ENCODE measurements around the gene NCBP2L. TPM values are rescaled to one million over a fixed set of nuclear protein-coding genes. Genes with fewer than 3 reads are reported as not detected.

Gene NCBP2L
- total RNA-seq, 4 donors from 2014 or later: not detected

DNA sequence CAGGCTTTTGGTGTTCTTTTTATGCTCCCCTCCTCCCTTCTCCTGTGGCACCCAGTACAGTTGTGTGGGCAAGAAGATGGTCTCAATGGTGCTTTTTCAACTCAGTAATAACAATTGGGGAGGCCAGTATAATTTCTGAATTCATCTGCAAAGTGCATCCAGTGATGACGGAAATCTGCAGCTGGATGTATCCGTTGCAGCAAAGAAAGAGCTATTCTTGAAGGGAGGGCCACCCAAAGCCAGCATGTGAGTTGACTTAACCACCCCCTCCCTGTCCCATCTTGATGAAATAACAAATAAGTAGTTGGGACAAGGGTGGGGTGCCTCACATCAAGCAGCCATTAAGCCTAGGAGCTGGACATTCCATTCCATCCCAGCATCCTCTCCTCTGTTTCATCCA, 32.7 kb upstream of the NCBP2L start:
- Histone ChIP-seq H3K27ac (no peak overlapping the region), H3K36me3 (no peaks in the 10 kb centered on the region), H3K27me3 (no peaks in the 10 kb centered on the region), H3K4me1 (peaks cover 4 to 44% (median 13%) of the 10 kb centered on the region in 4 donors), H3K9me3 (no peaks in the 10 kb centered on the region), H3K4me3 (no peak overlapping the region)
- TF ChIP-seq, protein P1, sequence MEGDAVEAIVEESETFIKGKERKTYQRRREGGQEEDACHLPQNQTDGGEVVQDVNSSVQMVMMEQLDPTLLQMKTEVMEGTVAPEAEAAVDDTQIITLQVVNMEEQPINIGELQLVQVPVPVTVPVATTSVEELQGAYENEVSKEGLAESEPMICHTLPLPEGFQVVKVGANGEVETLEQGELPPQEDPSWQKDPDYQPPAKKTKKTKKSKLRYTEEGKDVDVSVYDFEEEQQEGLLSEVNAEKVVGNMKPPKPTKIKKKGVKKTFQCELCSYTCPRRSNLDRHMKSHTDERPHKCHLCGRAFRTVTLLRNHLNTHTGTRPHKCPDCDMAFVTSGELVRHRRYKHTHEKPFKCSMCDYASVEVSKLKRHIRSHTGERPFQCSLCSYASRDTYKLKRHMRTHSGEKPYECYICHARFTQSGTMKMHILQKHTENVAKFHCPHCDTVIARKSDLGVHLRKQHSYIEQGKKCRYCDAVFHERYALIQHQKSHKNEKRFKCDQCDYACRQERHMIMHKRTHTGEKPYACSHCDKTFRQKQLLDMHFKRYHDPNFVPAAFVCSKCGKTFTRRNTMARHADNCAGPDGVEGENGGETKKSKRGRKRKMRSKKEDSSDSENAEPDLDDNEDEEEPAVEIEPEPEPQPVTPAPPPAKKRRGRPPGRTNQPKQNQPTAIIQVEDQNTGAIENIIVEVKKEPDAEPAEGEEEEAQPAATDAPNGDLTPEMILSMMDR (IDR thresholded peaks at IDR 0.05): no peak
- TF ChIP-seq POLR2A (IDR thresholded peaks at IDR 0.05): no peak
- DNase-seq: no peak

DNA sequence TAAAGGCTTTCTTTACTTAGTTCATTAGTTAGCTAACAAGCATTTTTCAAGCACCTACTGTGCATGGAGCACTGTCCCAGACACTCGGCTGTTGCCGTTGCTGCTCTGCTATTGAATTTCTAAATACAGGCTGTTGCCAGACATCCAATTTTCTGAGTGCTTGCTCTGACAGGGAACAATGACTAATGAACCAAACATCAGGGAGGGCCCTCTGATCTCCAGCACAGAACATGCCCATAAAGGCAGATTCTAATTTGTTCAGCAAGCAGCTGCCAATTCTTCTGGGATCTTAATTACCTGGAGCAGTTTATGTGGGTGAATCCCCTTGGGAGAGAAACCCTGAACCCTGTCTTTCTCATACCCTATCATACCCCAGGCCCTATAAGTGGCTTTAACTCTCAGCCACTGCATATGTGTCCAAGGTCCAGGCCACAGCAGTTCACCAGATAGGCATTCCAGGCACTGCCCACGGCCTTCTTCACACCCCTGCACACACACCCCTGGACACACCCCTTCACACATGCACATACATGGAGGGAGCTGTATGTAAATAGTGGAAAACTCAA, 29.9 kb upstream of the NCBP2L start:
- Histone ChIP-seq H3K9me3 (no peaks in the 10 kb centered on the region), H3K36me3 (no peaks in the 10 kb centered on the region), H3K27ac (peak overlapping the region in 3 of 4 donors; percentile 22 to 74 (median 69)), H3K4me1 (peaks cover 2 to 30% (median 4%) of the 10 kb centered on the region in 4 donors), H3K4me3 (no peak overlapping the region), H3K27me3 (no peaks in the 10 kb centered on the region)
- peak in 2 of 3 donors; percentile 63 to 68 for DNase-seq
- no peak for TF ChIP-seq POLR2A (IDR thresholded peaks at IDR 0.05)
- TF ChIP-seq, protein P1 (IDR thresholded peaks at IDR 0.05): no peak

DNA sequence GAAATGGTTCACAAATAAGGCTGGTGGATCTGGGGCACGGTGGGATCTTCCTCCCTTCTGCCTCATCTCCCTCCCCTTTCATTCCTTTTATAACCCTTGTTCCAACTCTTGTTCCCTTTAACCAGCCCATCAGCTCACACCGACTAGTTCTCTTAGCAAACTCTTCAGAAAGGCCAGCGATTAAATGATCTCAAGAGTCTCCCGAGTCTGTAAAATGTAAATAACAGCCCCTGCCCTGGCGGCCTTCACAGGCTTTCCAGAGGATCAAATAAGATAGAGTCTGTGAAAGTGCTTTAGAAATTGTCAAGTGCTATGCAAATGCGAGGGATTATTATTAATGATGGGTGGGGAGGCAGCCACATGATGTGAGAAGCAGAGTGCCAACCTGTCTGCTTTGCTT, 29.0 kb upstream of the NCBP2L start:
- peak overlapping the region in 3 of 4 donors; percentile 2 to 74 (median 69) for H3K27ac ChIP-seq
- H3K36me3 ChIP-seq: no peaks in the 10 kb centered on the region
- peaks cover 0 to 22% (median under 1%) of the 10 kb centered on the region in 4 donors for H3K4me1 ChIP-seq
- no peaks in the 10 kb centered on the region for H3K9me3 ChIP-seq
- no peaks in the 10 kb centered on the region for H3K27me3 ChIP-seq
- no peak for DNase-seq
- H3K4me3 ChIP-seq: no peak overlapping the region
- no peak for TF ChIP-seq POLR2A (IDR thresholded peaks at IDR 0.05)
- TF ChIP-seq, protein P1 (IDR thresholded peaks at IDR 0.05): no peak

DNA sequence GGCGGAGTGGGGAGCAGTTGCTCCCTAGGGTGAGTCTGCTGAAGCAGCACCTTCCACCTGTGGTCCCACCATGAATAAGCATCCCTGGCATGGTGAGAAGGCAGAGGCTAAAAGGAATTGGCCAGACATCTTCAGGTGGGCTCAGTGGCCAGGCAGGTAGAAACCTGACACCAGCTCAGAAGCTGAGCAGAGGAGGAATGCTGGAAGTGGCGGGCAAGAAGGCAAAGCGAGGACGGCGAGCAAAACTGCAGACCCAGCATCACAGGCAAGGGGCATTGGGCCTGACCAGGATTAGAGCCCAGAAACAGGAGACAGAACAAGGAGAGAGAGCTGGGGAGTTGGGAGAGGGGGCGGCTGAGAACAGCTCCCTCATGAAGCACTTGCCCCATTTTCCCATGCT, 27.3 kb upstream of the NCBP2L start:
- no peak for DNase-seq
- no peaks in the 10 kb centered on the region for H3K27me3 ChIP-seq
- no peak overlapping the region for H3K4me3 ChIP-seq
- H3K27ac ChIP-seq: no peak overlapping the region
- peaks cover 0 to 19% (median 0%) of the 10 kb centered on the region in 4 donors for H3K4me1 ChIP-seq
- no peak for TF ChIP-seq POLR2A (IDR thresholded peaks at IDR 0.05)
- TF ChIP-seq, protein P1 (IDR thresholded peaks at IDR 0.05): no peak
- H3K9me3 ChIP-seq: no peaks in the 10 kb centered on the region
- no peaks in the 10 kb centered on the region for H3K36me3 ChIP-seq

DNA sequence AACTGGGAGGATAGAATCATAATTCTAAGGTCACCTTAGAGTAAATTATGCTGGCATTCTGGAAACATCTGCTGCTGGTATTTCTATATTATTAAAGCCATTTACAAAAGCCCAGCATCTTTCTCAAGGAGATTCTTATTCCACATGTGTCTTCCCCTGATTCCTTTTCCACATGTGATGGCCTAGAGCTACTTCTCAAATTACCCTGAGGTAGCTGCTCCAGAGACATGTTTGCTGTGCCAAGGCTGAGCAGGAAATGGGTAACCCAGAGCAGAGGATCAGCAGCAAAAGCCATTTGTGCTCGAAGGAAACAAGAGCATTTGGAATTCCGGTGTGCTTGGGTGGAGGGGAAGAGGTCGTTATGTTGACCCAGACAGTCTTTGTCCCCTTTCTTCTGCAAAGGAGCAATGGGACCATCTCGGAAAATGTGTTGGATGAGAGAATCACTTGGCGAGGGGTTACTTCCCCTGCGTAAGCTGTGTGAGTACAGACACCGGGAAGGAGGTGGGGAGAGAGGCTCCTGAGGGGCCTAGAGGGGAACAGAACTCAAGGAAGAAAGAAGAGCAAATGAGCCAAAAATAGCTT, 26.6 kb upstream of the NCBP2L start:
- no peak for TF ChIP-seq POLR2A (IDR thresholded peaks at IDR 0.05)
- TF ChIP-seq, protein P1 (IDR thresholded peaks at IDR 0.05): no peak
- Histone ChIP-seq H3K4me3 (no peak overlapping the region), H3K4me1 (peaks cover 0 to 19% (median 0%) of the 10 kb centered on the region in 4 donors), H3K9me3 (no peaks in the 10 kb centered on the region), H3K36me3 (no peaks in the 10 kb centered on the region), H3K27ac (no peak overlapping the region), H3K27me3 (no peaks in the 10 kb centered on the region)
- DNase-seq: no peak

All from Peyer's patch (tissue), 4 donors.